K562 (cell line): Measurements from ENCODE around the gene DTNBP1. TPM values are rescaled to one million over a fixed set of nuclear protein-coding genes. Genes with fewer than 3 reads are reported as not detected.
A peak's percentile ranks its signal among the peaks of the same experiment; 100 is the strongest.

Source experiments
- ATF1 ChIP-seq, 2 experiments: fragments of 450-650 bp in 1 of 2; IDR thresholded peaks; 2 replicates each; pipeline ENCODE4 v1.6.1; 2016; ENCODE audit warnings: missing compliant biosample characterization in 1 of 2, missing genetic modification characterization in 1 of 2
- CBFB ChIP-seq: sonication (generic); formaldehyde crosslinking; IDR thresholded peaks from 2 replicates; pipeline ENCODE4 v1.4.0; 2020; ENCODE audit warnings: mild to moderate bottlenecking, missing genetic modification reagents
- CTBP1 ChIP-seq: fragments of 450-650 bp; IDR thresholded peaks from 2 replicates; pipeline ENCODE4 v1.6.1; 2016; ENCODE audit warnings: borderline replicate concordance
- GTF2E2 ChIP-seq: fragments of 200-800 bp; sonication (Bioruptor generic); IDR thresholded peaks from 2 replicates; pipeline ENCODE4 v1.6.1; 2016; ENCODE audit warnings: missing genetic modification characterization, missing compliant biosample characterization
- MCM7 ChIP-seq, 2 experiments: fragments of 450-650 bp; IDR thresholded peaks; 2 replicates each; pipeline ENCODE4 v1.6.1; 2016 to 2018
- NCOA4 ChIP-seq: fragments of 450-650 bp; IDR thresholded peaks from 2 replicates; pipeline ENCODE4 v1.6.1; 2018; ENCODE audit warnings: mild to moderate bottlenecking; ENCODE audit not compliant: partially characterized antibody
- SMAD4 ChIP-seq: fragments of 250-450 bp; sonication (Bioruptor Pico); conservative IDR thresholded peaks from 2 replicates; pipeline ENCODE4 v1.8.0; 2021; ENCODE audit warnings: inconsistent platforms, mild to moderate bottlenecking, moderate library complexity
- SMARCA5 ChIP-seq: fragments of 450-650 bp; IDR thresholded peaks from 2 replicates; pipeline ENCODE4 v1.6.1; 2016
- TARDBP ChIP-seq: fragments of 450-650 bp; IDR thresholded peaks from 2 replicates; pipeline ENCODE4 v1.6.1; 2016
- TBP ChIP-seq: optimal IDR thresholded peaks from 2 replicates; pipeline ENCODE3; 2011; ENCODE audit warnings: low read depth, low read length, improper control_type of control experiment
- TGIF2 ChIP-seq: sonication (generic); formaldehyde crosslinking; IDR thresholded peaks from 2 replicates; pipeline ENCODE4 v1.8.1; 2022; ENCODE audit warnings: mild to moderate bottlenecking, missing genetic modification reagents, moderate library complexity
- ZBED1 ChIP-seq: IDR thresholded peaks from 2 replicates; pipeline ENCODE4 v1.6.1; 2014
- ZC3H11A ChIP-seq: IDR thresholded peaks from 2 replicates; pipeline ENCODE4 v1.6.1; 2012; ENCODE audit warnings: low read depth, low read length, improper control_type of control experiment
- ZNF316 ChIP-seq: fragments of 450-650 bp; IDR thresholded peaks from 2 replicates; pipeline ENCODE4 v1.6.1; 2016
- ZNF764 ChIP-seq: fragments of 250-450 bp; sonication (Bioruptor Pico); IDR thresholded peaks from 2 replicates; pipeline ENCODE4 v1.4.0; 2020; ENCODE audit warnings: low read depth, mild to moderate bottlenecking, moderate library complexity
- polyA plus RNA-seq, 8 experiments: library from polyadenylated mRNA; depleted of rRNA in 4 of 8; stranded (reverse) in 5 of 8; unstranded in 3 of 8; fragments of >200 nt; fragmentation: Nextera tagmentation in 2 of 8; fragmentation: Illumina TruSeq in 1 of 8; extraction: Ambion mirVana in 2 of 8; extraction: Trizol in 1 of 8; gene quantifications; 2 replicates each; pipeline versions ENCODE4 v1.2.1 to v1.2.3, GENCODE V29; 2011 to 2014; ENCODE audit warnings: inconsistent platforms in 1 of 8, missing spikeins in 1 of 8
- total RNA-seq, 7 experiments: library from RNA; depleted of rRNA in 6 of 7; stranded (reverse); fragments of >200 nt in 6 of 7; fragmentation: Illumina TruSeq in 2 of 7; extraction: Trizol in 2 of 7; gene quantifications; 2 replicates each; pipeline versions ENCODE4 v1.2.1 to v1.2.3, GENCODE V29; 2011 to 2021; ENCODE audit warnings: low replicate concordance in 1 of 7
- TF ChIP-seq, protein P1 (sequence below): fragments of 250-450 bp; sonication (Bioruptor Pico); IDR thresholded peaks from 2 replicates; pipeline ENCODE4 v1.5.0; 2021; ENCODE audit warnings: mild to moderate bottlenecking, moderate library complexity
- TF ChIP-seq, protein P2 (sequence below): IDR thresholded peaks from 3 replicates; pipeline ENCODE4 v1.6.1; 2011; ENCODE audit warnings: borderline replicate concordance, mild to moderate bottlenecking, moderate library complexity; ENCODE audit not compliant: insufficient read length; ENCODE audit errors: extremely low read depth
- TF ChIP-seq, protein P3 (sequence below): IDR thresholded peaks from 2 replicates; pipeline ENCODE4 v1.6.1; 2016; ENCODE audit warnings: missing genetic modification characterization, missing compliant biosample characterization
- TF ChIP-seq, protein P4 (sequence below): fragments of 450-650 bp; formaldehyde crosslinking; conservative IDR thresholded peaks from 2 replicates; pipeline ENCODE4 v1.4.0; 2022; ENCODE audit warnings: mild to moderate bottlenecking, missing genetic modification characterization

Gene DTNBP1
- total and polyA plus RNA-seq, 9 of the 15 experiments (the other 6 are each of a cell fraction or from before 2014, with no cell fraction given), result 16.7 to 54.5 (median 21.4) TPM

GRCh38 chr6:15509335-15509933 lies 153.4 kb downstream of the DTNBP1 start (continued):
- TF ChIP-seq ATF1 (CRISPR knock-in tag; IDR thresholded peaks at IDR 0.05) (no peak), ATF1 (tag; IDR thresholded peaks at IDR 0.05) (peak; percentile 79), NCOA4 (no peak), TGIF2 (CRISPR knock-in tag) (no peak), ZNF764 (CRISPR knock-in tag) (no peak), MCM7 (IDR thresholded peaks at IDR 0.05) (no peak), SMAD4 (CRISPR knock-in tag) (peak; percentile 91), ZC3H11A (no peak), ZBED1 (no peak; the same call in 1 of the 2 replicates), TBP (no peak), CBFB (CRISPR knock-in tag) (no peak), SMARCA5 (no peak), TARDBP (no peak), GTF2E2 (peak; percentile 77; the same call in 1 of the 2 replicates), CTBP1 (no peak; the same call in 1 of the 2 replicates), ZNF316 (0 out of 2 replicates have a peak, but pooled peaks have one; percentile 19)
- TF ChIP-seq, protein P1, sequence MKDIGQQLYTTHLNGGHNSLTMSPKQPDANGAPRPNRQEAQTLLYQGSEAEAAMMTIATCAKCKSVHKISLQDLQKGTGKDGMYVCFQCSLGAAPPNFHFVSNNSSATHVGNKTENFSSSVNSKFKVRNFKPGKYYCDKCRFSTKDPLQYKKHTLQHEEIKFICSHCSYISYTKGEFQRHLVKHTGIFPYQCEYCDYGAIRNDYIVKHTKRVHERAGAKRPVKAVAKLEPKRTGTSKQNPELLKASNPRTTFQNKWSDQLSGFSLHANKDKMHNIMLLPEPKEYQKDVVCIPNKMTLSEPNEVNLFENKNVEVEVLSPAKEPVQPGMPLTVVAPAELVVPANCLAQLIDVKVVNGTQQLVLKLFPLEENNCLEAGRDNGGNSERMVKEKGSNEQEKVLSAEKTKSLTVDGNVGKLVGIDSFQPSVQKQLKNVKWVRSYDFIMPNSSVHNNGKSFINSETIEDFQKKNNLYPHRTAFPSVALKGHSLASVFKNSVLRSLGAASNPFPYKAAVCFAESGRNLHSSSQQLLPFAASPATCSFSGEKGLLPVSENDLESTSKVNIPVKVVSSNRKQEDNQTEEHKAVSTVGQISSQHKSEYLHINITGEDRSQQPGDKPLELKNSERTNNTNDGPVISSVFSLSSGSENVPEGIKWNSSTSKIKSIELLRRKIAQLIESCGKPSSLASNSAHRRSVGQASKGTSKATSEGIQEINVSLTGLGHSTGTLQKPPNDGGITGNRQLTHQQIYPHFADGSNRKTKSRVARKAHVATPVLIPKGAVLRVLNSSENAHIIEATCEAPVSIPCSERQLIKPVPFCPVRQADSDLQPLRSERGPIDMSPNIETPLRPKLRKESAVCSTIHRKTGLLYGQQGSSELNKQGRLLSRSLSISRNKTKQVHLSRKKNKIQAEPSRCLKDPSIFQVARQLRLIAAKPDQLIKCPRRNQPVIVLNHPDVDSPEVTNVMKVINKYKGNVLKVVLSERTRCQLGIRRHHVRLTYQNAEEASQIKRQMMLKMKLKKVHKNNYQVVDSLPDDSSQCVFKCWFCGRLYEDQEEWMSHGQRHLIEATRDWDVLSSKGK (CRISPR knock-in tag), result no peak
- TF ChIP-seq, protein P2, sequence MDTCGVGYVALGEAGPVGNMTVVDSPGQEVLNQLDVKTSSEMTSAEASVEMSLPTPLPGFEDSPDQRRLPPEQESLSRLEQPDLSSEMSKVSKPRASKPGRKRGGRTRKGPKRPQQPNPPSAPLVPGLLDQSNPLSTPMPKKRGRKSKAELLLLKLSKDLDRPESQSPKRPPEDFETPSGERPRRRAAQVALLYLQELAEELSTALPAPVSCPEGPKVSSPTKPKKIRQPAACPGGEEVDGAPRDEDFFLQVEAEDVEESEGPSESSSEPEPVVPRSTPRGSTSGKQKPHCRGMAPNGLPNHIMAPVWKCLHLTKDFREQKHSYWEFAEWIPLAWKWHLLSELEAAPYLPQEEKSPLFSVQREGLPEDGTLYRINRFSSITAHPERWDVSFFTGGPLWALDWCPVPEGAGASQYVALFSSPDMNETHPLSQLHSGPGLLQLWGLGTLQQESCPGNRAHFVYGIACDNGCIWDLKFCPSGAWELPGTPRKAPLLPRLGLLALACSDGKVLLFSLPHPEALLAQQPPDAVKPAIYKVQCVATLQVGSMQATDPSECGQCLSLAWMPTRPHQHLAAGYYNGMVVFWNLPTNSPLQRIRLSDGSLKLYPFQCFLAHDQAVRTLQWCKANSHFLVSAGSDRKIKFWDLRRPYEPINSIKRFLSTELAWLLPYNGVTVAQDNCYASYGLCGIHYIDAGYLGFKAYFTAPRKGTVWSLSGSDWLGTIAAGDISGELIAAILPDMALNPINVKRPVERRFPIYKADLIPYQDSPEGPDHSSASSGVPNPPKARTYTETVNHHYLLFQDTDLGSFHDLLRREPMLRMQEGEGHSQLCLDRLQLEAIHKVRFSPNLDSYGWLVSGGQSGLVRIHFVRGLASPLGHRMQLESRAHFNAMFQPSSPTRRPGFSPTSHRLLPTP, result no peak
- TF ChIP-seq, protein P3, sequence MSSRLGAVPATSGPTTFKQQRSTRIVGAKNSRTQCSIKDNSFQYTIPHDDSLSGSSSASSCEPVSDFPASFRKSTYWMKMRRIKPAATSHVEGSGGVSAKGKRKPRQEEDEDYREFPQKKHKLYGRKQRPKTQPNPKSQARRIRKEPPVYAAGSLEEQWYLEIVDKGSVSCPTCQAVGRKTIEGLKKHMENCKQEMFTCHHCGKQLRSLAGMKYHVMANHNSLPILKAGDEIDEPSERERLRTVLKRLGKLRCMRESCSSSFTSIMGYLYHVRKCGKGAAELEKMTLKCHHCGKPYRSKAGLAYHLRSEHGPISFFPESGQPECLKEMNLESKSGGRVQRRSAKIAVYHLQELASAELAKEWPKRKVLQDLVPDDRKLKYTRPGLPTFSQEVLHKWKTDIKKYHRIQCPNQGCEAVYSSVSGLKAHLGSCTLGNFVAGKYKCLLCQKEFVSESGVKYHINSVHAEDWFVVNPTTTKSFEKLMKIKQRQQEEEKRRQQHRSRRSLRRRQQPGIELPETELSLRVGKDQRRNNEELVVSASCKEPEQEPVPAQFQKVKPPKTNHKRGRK (tag), result no peak
- TF ChIP-seq, protein P4, sequence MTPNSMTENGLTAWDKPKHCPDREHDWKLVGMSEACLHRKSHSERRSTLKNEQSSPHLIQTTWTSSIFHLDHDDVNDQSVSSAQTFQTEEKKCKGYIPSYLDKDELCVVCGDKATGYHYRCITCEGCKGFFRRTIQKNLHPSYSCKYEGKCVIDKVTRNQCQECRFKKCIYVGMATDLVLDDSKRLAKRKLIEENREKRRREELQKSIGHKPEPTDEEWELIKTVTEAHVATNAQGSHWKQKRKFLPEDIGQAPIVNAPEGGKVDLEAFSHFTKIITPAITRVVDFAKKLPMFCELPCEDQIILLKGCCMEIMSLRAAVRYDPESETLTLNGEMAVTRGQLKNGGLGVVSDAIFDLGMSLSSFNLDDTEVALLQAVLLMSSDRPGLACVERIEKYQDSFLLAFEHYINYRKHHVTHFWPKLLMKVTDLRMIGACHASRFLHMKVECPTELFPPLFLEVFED (CRISPR knock-in tag), result peak; percentile 45; the same call in 1 of the 2 replicates
